Glomerular endothelial cell (primary cell): ENCODE results near the gene ATP9B. TPM values are rescaled to one million over a fixed set of nuclear protein-coding genes. Genes with fewer than 3 reads are reported as not detected.
"Not testable (repeated sequence)": the region's sequence is repeated elsewhere in the genome, so short reads cannot be mapped to it uniquely, and the experiment has no call there.

ENCODE experiments used
- DNase-seq: peaks from one replicate; pipeline ENCODE4 v3.0.0-alpha.2; 2011; ENCODE audit warnings: low read depth, low spot score; ENCODE audit errors: extremely low read depth
- total RNA-seq: library from RNA; depleted of rRNA; stranded (reverse); fragments of >200 nt; gene quantifications from 2 replicates; pipeline ENCODE4 v1.2.3, GENCODE V29; 2015

Gene ATP9B
- total RNA-seq, 1 donor from 2014 or later: 18.6 TPM

DNA sequence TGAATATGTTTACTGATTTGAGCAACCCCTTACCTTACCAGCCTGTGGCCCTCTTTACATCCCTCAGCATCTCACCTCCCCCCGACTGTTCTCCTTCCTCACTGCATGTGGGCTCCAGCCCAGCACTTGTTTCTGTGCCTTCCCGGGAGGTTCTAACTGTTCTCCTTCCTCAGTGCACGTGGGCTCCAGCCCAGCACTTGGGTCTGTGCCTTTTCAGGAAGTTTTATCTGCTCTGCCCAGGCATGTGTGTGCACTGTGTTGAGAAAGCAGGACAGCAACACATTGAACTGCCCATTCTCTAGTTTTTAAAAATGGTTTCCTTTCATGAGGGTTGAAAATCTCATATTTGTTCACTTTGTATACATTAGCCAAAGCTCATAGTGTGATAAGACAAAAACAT lies 158.4 kb downstream of the ATP9B start:
- DNase-seq: no peak

DNA sequence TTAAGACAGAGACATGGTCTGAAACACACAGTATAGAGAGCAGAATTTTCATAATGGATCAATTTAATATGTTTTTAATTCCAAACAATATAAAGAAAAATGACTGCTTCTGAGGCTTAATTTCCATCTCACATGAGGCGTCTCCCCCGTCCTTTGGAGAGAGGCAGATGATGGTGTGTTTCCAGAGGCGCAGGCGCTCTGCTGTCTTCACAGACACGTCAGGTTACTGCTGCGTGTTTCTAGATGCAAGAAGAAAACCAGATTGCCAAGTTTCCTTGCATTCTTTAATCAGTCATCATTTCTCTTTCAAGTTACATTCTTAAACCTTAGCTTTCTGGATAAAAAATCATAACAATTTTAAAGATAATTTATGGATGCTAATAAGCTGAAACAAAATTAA lies 160.2 kb downstream of the ATP9B start:
- DNase-seq: no peak

DNA sequence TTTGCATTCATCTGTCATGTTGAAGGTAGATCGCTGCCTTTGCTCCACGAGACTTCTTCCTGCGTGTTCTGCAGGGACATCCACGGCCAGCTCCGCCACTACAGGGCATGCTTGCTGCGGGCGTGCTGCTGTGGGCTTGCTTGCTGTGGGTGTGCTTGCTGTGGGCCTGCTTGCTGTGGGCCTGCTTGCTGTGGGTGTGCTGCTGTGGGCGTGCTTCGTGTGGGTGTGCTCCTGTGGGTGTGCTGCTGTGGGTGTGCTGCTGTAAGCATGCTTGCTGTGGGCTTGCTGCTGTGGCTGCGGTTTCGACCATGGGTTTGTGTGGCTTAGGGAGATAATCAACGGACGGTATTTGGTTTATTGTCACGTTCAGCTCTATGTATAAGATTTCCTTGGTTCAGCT lies 165.2 kb downstream of the ATP9B start:
- no peak for DNase-seq

- DNase-seq: no peak
These were observed 170.4 kb downstream of the ATP9B start for GRCh38 chr18:79239631-79240030.

DNA sequence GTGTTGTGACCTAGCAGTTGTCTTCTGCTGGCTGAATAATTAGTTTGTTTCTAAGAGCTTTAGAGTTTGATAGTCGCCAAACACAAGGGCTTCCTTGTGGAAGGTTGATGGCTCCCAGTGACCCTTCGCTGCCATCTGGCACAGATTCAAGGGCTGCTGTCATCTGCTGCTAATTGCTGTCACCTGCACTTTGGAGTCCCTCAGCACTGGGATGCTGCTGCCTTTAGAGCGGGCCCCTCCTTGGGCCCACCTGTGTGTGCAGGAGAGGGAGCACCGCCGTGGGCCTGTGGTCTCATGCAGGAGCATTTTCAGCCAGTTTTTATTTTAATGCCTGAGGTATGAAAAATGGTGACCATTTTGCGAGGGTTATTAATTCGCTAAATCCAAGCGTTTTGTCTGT lies 172.6 kb downstream of the ATP9B start:
- no peak for DNase-seq

- no peak for DNase-seq
These were observed 173.1 kb downstream of the ATP9B start for GRCh38 chr18:79242246-79242645.

DNA sequence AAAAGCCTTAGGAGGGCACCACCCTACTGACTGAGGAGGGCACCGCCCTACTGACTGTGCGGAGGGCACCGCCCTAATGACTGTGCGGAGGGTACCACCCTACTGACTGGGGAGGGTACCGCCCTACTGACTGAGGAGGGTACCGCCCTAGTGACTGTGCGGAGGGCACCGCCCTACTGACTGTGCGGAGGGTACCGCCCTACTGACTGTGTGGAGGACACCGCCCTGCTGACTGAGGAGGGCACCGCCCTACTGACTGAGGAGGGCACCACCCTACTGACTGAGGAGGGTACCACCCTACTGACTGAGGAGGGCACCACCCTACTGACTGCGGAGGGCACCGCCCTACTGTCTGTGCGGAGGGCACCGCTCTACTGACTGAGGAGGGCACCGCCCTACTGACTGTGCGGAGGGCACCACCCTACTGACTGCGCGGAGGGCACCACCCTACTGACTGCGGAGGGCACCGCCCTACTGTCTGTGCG lies 176.4 kb downstream of the ATP9B start:
- DNase-seq: no peak

DNA sequence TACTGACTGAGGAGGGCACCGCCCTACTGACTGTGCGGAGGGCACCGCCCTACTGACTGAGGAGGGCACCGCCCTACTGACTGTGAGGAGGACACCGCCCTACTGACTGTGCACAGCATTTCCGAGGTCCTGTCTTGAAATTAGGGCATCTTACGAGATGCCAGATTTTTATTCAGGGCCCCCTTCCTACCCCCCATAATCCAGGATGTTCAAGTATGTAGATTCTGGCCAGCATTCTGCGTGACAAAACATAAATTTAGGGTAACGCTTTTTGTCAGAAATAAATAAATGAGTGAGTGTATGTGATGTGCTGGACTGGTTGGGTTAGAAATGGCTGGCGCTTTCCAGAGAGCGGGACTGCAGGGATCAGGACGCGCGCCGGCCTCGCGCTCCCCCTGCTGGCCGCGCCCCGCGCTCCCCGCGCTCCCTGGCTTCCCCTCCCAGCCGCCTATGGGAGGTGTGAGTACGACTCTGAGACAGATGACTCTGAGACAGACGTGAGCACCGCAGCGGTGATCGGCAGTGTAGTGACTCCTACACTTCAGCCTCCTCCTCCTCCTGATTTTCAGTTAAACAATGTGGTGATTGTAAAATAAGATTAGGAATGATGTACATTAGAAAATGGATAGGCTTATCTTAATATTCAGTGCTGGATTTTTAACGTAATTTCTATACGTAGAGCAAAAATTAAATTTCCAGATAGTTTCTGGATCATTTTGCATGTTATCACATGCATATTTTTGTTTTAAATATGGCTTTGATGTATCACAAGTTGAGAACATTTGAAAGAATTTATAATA lies 177.3 kb downstream of the ATP9B start:
- peak; percentile 23 for DNase-seq

DNA sequence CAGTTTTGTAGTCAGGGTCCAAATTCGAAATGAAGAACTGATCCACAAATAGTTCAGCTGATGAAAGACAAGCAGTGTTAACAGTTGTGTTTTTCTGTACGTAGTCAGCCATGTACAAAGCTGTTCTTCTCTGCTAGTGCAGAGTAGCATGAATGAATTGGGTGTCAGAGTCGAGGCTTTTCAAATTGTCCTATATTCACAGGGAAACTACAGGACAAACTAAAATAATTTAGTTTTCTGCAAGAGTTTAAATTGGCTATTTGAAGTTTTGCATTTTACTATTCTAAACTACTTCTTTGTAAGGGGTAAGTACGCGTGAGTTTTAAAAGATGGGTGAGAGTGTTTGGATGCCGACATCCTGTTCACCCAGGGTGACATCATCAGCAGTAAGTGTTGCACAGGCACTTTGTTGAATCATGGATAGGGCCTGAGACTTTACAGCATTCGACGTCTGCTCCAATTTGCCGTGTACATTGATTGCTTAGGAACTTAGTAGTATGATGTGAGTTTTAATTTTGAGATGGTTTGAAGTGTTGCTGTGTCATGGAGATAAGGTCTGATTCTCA lies 179.4 kb downstream of the ATP9B start:
- DNase-seq: no peak

DNA sequence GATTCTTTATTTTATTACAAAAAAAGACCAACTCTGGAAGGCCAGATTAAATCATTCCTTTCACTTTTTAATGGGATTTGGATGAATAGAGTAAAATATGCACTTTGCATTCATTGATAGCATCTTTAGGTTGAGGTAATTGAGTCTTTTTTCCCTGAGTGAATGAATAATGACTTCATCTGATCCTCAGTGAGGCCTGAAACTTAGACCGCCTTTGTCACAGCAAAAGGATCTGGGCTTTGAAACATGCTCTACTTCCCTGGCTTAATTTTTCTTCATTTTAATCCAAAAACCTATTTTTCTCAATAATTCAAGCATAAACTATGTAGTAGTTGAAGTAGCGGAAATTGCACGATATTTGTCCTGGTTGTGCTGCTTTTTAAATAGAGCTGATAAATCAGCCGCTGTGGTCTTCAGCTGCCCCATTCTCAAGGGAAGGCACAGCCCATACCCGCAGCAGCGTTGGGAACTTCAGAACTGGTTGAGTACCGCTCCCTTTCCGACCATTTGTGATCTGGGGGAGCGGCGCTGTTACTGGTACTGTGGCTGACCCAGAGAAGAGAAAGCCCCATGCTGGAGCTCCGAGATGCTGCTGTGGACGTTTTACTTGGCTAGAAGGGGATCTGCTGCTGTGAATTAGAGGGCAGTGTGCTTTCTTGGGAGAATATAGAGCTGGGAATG lies 181.2 kb downstream of the ATP9B start:
- DNase-seq: no peak

DNA sequence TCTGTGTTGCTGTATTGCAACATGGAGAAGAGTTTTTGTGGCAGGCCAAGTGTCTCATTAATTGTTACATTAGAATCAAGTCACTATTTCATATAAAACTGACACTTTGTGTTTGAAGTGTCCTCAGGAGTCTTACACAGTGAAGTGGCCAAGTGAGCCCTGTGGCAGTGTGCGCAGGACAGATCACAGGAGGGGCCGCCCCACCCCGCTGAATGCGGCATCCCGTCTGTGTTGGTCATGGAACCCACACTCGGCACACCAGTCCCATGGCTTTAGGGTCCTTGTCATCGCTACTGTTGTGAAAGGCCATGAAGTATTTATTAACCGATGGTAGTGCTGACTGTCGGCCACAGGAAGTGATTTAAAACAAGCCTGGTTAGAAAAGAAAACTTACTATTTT lies 181.8 kb downstream of the ATP9B start:
- DNase-seq: no peak

GRCh38 chr18:79252904-79253633 lies 183.9 kb downstream of the ATP9B start:
- no peak for DNase-seq

DNA sequence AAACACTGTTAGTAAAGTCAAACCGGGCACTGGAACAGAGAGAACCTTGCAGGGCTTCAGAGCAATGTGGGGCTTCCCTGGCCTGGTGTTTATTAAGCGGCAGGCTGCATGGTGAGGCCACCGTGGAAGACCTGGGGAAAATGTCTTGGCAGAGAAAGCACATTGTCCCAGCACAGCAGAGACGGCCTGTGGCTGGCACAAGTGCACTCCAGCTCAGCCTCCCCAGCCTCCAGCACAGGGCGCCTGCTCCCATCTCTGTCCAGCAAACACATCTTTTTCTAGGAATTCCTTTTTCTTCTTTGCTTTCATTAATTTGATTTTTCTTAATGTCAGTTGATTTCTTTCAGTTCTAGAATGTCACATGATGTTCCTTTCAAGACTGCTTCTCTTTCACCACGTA lies 188.3 kb downstream of the ATP9B start:
- no peak for DNase-seq

DNA sequence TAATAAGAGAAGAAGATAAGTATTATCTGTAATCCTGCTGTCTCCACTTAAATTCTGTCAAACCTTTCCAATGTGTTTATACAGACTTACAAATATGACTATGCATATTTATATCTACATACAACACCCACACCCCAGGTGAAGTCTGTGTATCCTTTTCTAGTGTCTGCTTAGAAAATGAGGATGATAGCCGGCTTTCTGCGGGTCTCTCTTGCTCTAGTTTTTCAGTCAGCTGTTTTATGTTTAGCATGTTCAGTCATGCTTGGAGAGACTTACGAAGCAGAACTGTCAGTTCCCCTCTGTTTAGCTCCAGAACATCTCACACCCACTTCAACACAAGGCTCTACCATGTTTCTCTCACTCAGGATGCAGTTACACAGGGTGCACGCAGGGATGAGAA lies 189.3 kb downstream of the ATP9B start:
- DNase-seq: no peak

DNA sequence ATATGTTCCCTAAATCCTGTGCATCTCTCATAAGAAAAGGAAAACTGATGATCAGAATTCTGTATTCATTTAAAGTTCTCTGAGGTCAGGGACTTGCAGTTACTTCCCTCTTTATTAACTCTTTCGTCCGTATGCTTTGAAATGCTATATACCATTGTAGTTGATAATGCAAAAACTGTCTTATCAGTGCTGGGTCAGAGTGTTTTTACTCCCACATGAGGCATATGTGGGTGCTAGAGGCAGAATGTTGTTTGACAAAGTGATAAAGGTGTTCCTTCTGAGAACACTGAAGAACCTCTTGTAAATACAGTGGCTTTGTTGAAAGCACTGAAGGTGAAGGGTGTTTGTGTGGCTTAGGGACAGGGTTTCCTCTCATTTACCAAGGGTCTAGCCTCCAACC lies 190.0 kb downstream of the ATP9B start:
- no peak for DNase-seq

DNA sequence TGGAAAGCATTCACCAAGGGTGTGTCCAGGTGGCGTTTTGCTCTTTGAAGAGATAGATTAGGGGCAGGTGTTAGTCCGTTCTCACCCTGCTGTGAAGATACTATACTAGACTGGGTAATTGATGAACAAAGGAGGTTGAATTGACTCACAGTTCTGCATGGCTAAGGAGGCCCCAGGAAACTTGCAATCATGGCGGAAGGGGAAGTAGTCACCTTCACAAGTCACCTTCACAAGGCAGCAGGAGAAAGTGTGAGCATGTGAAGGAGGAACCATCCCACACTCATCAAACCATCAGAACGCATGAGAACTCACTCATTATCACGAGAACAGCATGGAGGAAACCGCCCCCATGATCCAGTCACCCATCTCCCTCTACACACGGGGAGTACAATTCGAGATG lies 190.8 kb downstream of the ATP9B start:
- DNase-seq: no peak

- DNase-seq: no peak
These were observed 191.3 kb downstream of the ATP9B start for GRCh38 chr18:79260510-79260909.

DNA sequence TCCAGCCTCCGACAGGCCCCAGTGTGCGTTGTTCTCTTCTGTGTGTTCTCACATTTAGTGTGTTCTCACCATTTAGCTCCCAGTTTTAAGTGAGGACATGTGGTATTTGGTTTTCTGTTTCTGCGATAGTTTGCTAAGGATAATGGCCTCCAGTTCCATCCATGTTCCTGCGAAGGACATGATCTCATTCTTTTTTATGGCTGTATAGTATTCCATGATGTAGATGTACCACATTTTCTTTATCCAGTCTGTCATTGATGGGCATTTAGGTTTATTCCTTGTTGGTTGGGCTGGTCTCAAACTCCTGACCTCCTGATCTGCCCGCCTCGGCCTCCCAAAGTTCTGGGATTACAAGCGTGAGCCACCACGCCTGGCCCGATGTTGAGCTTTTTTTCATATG lies 195.9 kb downstream of the ATP9B start:
- not testable (repeated sequence) for DNase-seq

- DNase-seq: not testable (repeated sequence)
These were observed 202.6 kb downstream of the ATP9B start for GRCh38 chr18:79271812-79272211.

DNA sequence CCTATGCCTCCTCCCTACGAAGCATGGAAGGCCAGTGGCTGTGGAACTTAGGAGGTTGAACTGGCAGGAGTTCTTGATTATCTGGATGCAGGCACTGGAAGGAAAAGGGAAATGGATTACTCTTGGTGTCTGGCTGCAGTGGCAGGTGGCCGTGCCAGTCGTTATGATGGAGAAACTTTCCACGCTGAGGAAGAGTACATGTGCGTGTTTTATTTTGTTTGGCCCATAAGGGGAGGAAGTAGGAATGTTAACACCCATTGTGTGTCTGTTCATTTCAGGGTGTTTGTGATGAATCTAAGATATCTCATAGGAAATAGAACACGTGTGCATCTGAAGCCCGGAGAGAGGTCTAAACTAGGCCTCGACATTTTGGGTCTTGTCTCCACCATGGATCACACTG lies 203.7 kb downstream of the ATP9B start:
- no peak for DNase-seq

DNA sequence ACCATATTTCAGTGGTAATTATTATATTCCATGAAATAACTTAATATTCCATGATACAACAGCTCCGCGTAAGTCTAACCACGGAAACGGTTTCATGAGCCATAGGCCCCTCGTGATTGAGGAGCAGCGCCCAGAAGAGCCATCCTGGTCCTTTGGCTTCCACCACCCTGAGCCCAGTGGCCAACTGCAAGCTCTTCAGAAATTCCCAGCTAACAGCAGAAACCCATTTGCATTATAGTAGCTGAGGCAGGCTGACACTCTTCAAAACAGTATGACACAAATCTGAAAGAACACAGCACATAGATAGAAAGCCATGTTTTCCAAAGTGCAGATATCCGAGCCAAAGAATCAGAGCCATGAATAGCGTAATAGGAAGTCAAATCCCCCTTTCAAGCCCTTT lies 205.6 kb downstream of the ATP9B start:
- DNase-seq: no peak
